LNCAP (cell line): ENCODE data around the gene SWAP70.

Source experiments
- TF ChIP-seq, protein P1 (sequence below): fragments of 450-650 bp; IDR thresholded peaks from 2 replicates; pipeline ENCODE4 v1.5.1; 2017; ENCODE audit warnings: mild to moderate bottlenecking

Gene SWAP70

DNA sequence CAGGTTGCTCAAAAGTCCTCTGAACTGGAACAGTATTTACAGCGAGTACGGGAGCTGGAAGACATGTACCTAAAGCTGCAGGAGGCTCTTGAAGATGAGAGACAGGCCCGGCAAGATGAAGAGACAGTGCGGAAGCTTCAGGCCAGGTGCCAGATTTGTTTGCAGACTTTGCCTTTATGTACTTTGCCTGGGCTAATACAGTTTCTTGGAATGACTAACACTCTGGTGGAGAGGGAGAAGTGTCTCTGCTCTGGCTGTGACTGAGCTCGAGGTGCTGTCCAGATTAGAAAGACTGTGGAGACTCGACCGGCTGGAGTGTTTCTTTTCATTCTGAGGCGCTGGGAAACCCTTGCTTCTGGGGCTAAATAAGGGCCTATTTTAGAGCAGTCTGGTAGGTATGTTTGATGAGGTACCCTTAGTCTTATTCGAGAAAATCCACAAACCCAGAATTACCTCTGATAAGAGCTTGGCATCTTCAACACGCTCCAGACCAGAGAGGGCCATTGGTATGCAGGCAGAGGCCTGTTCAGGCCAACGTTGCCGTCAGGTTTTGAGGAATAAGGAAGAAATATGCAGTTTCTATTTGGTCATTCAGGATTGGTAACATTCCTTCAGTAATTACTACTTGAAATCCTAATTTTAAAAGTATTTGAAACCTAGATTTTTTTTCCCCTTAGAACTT is 76.5 kb downstream of the SWAP70 start:
- TF ChIP-seq, protein P1, sequence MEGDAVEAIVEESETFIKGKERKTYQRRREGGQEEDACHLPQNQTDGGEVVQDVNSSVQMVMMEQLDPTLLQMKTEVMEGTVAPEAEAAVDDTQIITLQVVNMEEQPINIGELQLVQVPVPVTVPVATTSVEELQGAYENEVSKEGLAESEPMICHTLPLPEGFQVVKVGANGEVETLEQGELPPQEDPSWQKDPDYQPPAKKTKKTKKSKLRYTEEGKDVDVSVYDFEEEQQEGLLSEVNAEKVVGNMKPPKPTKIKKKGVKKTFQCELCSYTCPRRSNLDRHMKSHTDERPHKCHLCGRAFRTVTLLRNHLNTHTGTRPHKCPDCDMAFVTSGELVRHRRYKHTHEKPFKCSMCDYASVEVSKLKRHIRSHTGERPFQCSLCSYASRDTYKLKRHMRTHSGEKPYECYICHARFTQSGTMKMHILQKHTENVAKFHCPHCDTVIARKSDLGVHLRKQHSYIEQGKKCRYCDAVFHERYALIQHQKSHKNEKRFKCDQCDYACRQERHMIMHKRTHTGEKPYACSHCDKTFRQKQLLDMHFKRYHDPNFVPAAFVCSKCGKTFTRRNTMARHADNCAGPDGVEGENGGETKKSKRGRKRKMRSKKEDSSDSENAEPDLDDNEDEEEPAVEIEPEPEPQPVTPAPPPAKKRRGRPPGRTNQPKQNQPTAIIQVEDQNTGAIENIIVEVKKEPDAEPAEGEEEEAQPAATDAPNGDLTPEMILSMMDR: no peak

DNA sequence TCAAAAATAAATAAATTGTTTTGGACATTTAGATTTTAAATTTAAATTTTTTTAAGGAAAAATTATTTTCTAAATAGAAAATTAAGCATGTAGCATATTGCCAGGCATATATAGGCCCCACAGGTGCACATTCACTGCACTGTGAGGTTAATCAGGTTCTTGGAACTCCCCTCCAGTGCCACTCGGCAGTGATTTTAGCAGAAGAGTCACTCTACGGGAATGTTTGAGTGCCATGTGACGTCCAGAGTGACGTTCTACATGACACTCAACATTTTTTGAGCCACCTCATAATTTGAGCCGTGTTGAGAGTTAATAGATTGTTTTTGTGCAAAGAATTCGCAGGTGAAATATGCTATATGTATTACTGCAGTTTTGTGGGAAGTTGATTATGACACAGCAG is 77.4 kb downstream of the SWAP70 start:
- TF ChIP-seq, protein P1: no peak

DNA sequence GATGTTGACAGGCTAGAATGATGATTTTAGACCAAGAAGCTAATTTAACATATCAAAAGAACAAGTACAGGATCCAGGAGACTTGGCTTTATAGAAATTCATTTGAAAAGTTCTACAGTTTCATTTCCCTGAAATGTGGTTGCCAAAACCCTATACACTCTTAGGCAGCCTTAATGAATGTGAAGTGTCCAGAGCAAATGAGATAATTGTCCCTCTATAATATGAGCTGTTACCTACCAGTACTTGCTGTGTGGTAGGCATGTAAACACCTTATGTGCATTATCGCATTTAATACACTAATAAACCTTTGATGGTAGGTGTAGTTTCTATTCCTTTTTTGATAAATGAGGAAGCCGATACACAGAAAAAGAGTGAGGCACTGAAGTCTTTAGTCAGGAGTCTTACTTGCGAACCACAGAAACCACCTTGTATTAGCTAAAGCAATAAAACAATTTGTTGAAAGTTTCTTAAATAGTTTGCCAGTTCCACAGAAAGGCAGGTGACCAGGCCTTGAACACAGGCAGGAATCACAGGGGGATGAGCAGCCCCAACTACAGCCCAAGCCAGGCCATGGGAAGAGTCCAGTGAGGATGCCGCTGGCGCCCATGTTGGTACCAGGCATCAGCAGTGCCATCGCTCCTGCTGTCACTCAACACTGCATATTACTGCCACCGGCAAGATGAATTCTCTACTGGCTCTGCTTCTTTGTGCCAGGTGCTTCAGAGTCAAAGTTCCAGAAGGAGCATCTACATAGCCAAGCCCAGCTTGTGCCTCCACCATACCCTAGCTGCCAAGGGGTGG is 81.7 kb downstream of the SWAP70 start:
- TF ChIP-seq, protein P1: no peak

DNA sequence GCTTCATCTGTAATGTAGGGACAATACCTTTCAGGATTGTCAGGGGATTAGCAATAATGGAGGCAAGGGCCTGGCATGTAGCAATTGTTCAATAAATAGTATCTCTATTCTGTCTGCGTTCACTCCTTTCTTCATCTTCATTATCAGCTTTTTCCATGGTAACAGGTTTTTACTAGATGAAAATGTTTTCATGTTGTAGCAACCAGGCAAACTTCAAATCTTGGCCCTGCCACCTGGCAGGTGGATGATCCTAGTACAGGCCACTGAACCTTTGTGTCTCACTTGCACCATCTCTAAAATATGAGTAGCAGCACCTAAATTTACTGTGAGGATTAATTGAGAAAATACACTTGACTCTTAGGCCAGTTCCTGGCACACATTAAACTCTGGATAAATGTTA is 83.4 kb downstream of the SWAP70 start:
- TF ChIP-seq, protein P1: no peak

DNA sequence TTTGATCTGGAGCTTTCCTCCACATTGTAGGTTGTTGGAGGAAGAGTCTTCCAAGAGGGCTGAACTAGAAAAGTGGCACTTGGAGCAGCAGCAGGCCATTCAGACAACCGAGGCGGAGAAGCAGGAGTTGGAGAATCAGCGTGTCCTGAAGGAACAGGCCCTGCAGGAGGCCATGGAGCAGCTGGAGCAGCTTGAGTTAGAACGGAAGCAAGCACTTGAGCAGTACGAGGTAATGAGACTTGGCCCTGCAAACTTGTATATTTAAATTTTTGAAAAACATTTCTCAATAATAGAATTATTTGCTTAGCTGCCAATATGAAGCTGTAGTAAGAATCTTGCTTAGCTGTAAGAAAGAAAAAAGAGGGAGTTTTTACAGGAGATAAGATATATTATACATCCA is 84.0 kb downstream of the SWAP70 start:
- TF ChIP-seq, protein P1: no peak

DNA sequence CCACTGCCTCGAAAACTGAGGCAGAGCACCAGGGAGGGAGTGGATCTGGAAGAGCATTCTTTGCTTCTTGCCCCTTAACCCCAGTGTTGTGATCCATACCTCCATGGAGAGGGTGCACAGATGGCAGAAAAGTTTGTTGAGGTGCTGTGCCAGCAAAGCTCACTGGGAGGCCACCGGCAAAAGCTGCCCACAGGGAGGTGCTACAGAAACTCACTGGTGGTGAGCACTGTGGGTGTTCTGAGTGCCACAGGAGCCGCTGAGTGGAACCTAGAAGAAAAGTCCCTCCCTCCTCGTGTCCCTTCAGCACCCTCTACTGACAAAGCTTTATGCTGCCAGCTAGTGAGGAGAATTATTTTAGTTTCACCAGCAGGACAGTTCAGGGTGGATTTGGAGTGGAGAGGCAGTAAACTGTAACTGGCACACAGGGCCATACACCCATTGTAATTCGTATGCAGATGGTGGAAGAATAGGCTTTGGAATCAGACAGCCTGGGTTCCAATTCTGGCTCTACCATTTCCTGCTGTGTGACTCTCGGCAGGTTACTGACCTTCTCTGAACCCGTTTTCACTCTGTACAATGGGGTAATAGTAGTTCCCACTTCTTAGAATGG is 84.6 kb downstream of the SWAP70 start:
- TF ChIP-seq, protein P1: peak; percentile 79

DNA sequence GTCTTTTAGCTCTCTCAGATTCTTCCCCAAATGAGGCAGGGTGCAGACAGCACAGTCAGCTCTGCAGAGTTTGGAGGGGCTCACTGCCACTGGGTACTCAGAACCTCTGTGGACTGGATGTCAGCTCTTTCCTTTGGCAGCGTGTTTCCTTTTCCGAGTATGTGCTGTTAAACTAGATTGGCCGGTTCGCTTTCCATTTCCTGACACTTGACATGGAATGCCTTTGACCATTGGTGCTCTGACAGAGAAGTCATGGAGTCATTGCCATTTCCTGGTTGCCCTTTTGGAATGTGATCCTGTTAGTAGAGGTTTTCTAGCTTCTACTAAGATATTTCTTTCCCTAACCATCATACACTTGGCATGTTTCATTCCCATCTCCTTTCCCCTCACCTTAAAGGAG is 86.7 kb downstream of the SWAP70 start:
- TF ChIP-seq, protein P1: no peak
